ENCODE data around the gene NR6A1. TPM values are rescaled to one million over a fixed set of nuclear protein-coding genes. Genes with fewer than 3 reads are reported as not detected.

Gene NR6A1
- total RNA-seq, 2 donors from 2014 or later = 4.8 to 4.9 TPM

- H3K4me3 ChIP-seq = no peak overlapping the region
- intact Hi-C loops (cut with DNase I) = no loop called here
- no peak overlapping the region for H3K27ac ChIP-seq
- TF ChIP-seq CTCF (IDR thresholded peaks at IDR 0.05) = no peak
- DNase-seq = no peak
- H3K27me3 ChIP-seq = no peaks in the 10 kb centered on the region
- H3K9me3 ChIP-seq = no peaks in the 10 kb centered on the region
- H3K36me3 ChIP-seq = no peaks in the 10 kb centered on the region
- H3K4me1 ChIP-seq = no peaks in the 10 kb centered on the region
- no peak overlapping the region for H3K9ac ChIP-seq (ENCODE audit: low read depth in 2 of 2, low read length in 2 of 2)
These were observed 244.9 kb downstream of the NR6A1 start for GRCh38 chr9:124526174-124526573.

GRCh38 chr9:124522121-124523098 lies 248.7 kb downstream of the NR6A1 start:
- Histone ChIP-seq H3K4me3 (no peak overlapping the region), H3K9ac (ENCODE audit: low read depth in 2 of 2, low read length in 2 of 2) (no peak overlapping the region), H3K27me3 (no peaks in the 10 kb centered on the region), H3K36me3 (no peaks in the 10 kb centered on the region), H3K9me3 (no peaks in the 10 kb centered on the region), H3K27ac (no peak overlapping the region), H3K4me1 (no peaks in the 10 kb centered on the region)
- no peak for DNase-seq
- no peak for TF ChIP-seq CTCF (IDR thresholded peaks at IDR 0.05)
- intact Hi-C loops (cut with DNase I) = no loop called here

- H3K27ac ChIP-seq = no peak overlapping the region
- H3K9me3 ChIP-seq = no peaks in the 10 kb centered on the region
- no peaks in the 10 kb centered on the region for H3K36me3 ChIP-seq
- intact Hi-C loops (cut with DNase I) = no loop called here
- H3K4me1 ChIP-seq = no peaks in the 10 kb centered on the region
- no peak overlapping the region for H3K4me3 ChIP-seq
- no peaks in the 10 kb centered on the region for H3K27me3 ChIP-seq
- no peak for DNase-seq
- TF ChIP-seq CTCF (IDR thresholded peaks at IDR 0.05) = no peak
- no peak overlapping the region for H3K9ac ChIP-seq (ENCODE audit: low read depth in 2 of 2, low read length in 2 of 2)
These were observed 250.0 kb downstream of the NR6A1 start for GRCh38 chr9:124521142-124521541.

GRCh38 chr9:124520206-124520596 lies 250.9 kb downstream of the NR6A1 start:
- Histone ChIP-seq H3K9ac (ENCODE audit: low read depth in 2 of 2, low read length in 2 of 2) (no peak overlapping the region), H3K4me1 (no peaks in the 10 kb centered on the region), H3K4me3 (no peak overlapping the region), H3K9me3 (no peaks in the 10 kb centered on the region), H3K36me3 (no peaks in the 10 kb centered on the region), H3K27ac (no peak overlapping the region), H3K27me3 (no peaks in the 10 kb centered on the region)
- DNase-seq = no peak
- no peak for TF ChIP-seq CTCF (IDR thresholded peaks at IDR 0.05)
- intact Hi-C loops (cut with DNase I) = no loop called here

- H3K9ac ChIP-seq (ENCODE audit: low read depth in 2 of 2, low read length in 2 of 2) = no peak overlapping the region
- no peaks in the 10 kb centered on the region for H3K27me3 ChIP-seq
- no peaks in the 10 kb centered on the region for H3K9me3 ChIP-seq
- H3K4me1 ChIP-seq = no peaks in the 10 kb centered on the region
- no peak overlapping the region for H3K27ac ChIP-seq
- intact Hi-C loops (cut with DNase I) = no loop called here
- H3K36me3 ChIP-seq = no peaks in the 10 kb centered on the region
- TF ChIP-seq CTCF (IDR thresholded peaks at IDR 0.05) = no peak
- DNase-seq = no peak
- no peak overlapping the region for H3K4me3 ChIP-seq
These were observed 253.0 kb downstream of the NR6A1 start for GRCh38 chr9:124518116-124518515.

All from colonic mucosa (tissue), 4 donors.